ENCODE results near the gene TXNDC5. TPM values are rescaled to one million over a fixed set of nuclear protein-coding genes. Genes with fewer than 3 reads are reported as not detected.

TXNDC5 gene
- total and polyA plus RNA-seq, 12 donors, result 51.6 to 192 (median 128) TPM

DNA sequence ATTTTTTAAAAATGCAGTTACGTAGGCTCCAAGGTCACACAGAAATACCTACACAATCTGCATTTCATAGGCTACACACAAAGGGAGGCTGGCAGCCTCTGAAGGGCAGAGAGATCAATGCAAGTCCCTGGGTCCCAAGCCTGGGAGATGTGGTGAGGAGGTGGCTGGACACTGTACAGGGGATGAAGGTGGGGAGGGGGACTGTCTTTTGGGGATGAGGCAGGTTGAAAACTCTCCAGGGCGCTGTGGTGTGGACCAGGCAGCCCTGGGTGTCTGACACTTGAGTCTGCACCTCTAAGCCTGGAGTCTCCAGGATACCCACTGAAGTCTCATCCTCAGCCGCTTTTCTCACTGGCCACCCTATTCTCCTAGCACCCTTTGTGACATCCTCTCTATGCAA, 24.5 kb downstream of the TXNDC5 start:
- TF ChIP-seq CTCF (IDR thresholded peaks at IDR 0.05) (no peak), POLR2A (IDR thresholded peaks at IDR 0.05) (no peak)
- no peak for DNase-seq
- no peak overlapping the region for H3K27ac ChIP-seq
- no peaks in the 10 kb centered on the region for H3K4me1 ChIP-seq (replicated peaks in 1 of 2)
- no peak overlapping the region for H3K4me3 ChIP-seq
- H3K27me3 ChIP-seq, result no peaks in the 10 kb centered on the region
- 81 to 86% (median 84%) methylated on average over 3 of the region's 3 CpGs for WGBS, 4 donors
- H3K36me3 ChIP-seq (replicated peaks in 1 of 2), result peaks cover 0 to 96% of the 10 kb centered on the region in 2 donors
- no peaks in the 10 kb centered on the region for H3K9me3 ChIP-seq (replicated peaks in 1 of 3)
- intact Hi-C loops (cut with DNase I), result no loop called here

GRCh38 chr6:7883381-7883780, 27.2 kb downstream of the TXNDC5 start:
- no peaks in the 10 kb centered on the region for H3K9me3 ChIP-seq (replicated peaks in 1 of 3)
- TF ChIP-seq POLR2A (IDR thresholded peaks at IDR 0.05) (no peak), CTCF (IDR thresholded peaks at IDR 0.05) (no peak)
- intact Hi-C loops (cut with DNase I), result no loop called here
- H3K4me3 ChIP-seq, result no peak overlapping the region
- no peak for DNase-seq
- H3K4me1 ChIP-seq (replicated peaks in 1 of 2), result no peaks in the 10 kb centered on the region
- peaks cover 0 to 76% of the 10 kb centered on the region in 2 donors for H3K36me3 ChIP-seq (replicated peaks in 1 of 2)
- no peaks in the 10 kb centered on the region for H3K27me3 ChIP-seq
- WGBS, 4 donors, result 89 to 95% (median 92%) methylated on average over 8 of the region's 8 CpGs
- H3K27ac ChIP-seq, result no peak overlapping the region

- Histone ChIP-seq H3K9me3 (replicated peaks in 1 of 3) (no peaks in the 10 kb centered on the region), H3K4me3 (no peak overlapping the region), H3K27ac (no peak overlapping the region), H3K27me3 (no peaks in the 10 kb centered on the region), H3K4me1 (replicated peaks in 1 of 2) (no peaks in the 10 kb centered on the region), H3K36me3 (replicated peaks in 1 of 2) (peaks cover 0 to 69% of the 10 kb centered on the region in 2 donors)
- DNase-seq, result no peak
- intact Hi-C loops (cut with DNase I), result no loop called here
- TF ChIP-seq POLR2A (IDR thresholded peaks at IDR 0.05), result no peak
- no peak for TF ChIP-seq CTCF (IDR thresholded peaks at IDR 0.05)
- 84 to 88% (median 85%) methylated on average over 17 to 19 of the region's 19 CpGs for WGBS, 4 donors
Measured at GRCh38 chr6:7882505-7883257, 27.9 kb downstream of the TXNDC5 start.

DNA sequence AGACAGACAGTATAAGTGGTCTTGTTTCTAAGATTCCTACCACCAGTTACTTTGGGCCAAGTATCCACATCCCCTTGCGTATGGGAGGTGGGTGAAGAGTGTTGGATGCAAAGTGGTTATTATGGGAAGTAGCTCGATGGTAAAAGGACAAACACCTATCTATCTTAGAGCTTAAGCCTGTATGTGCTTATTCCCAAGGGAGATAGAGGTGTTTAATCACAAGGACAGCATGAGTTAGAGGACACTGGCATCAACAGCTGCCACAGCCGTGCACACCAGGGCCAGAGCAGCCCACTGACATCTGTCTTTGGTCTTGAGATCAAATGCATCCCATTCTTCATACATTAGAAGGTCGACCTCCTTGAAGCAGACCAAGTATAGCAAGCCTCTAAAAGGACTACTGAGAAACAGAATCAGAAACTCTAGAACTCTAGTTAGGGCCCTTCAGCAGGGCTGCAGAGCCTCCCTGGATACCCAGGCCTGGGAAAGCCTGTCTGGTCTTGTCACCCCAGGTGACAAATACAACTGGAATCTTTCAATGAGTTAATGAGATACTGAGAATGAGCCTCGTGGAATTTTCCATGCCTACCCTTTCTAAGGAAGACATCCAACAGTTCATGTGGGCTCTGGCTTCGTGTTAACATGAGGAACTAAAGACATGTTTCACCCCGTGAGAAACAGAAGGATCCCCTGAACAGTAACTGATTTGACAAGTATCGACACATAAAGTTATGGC, 28.7 kb downstream of the TXNDC5 start:
- H3K27me3 ChIP-seq, result no peaks in the 10 kb centered on the region
- no peak for DNase-seq
- WGBS, 4 donors, result 84 to 86% (median 85%) methylated on average over 8 of the region's 8 CpGs
- H3K4me1 ChIP-seq (replicated peaks in 1 of 2), result no peaks in the 10 kb centered on the region
- intact Hi-C loops (cut with DNase I), result no loop called here
- H3K36me3 ChIP-seq (replicated peaks in 1 of 2), result peaks cover 0 to 62% of the 10 kb centered on the region in 2 donors
- no peak overlapping the region for H3K4me3 ChIP-seq
- TF ChIP-seq CTCF (IDR thresholded peaks at IDR 0.05) (no peak), POLR2A (IDR thresholded peaks at IDR 0.05) (no peak)
- H3K9me3 ChIP-seq (replicated peaks in 1 of 3), result no peaks in the 10 kb centered on the region
- H3K27ac ChIP-seq, result no peak overlapping the region

Data from adrenal gland (tissue), 12 donors.